K562 (cell line): Measurements from ENCODE around the gene RSPH9. TPM values are rescaled to one million over a fixed set of nuclear protein-coding genes. Genes with fewer than 3 reads are reported as not detected.

ENCODE experiments used
- ATAC-seq: fragments of 200-7000 bp; cut with Tn5 transposase; 3 replicates; pipeline ENCODE4 v1.9.1; 2020; ENCODE audit warnings: moderate library complexity
- BruUV-seq: library from RNA; stranded (reverse); fragments of 400-500 nt; replicated peaks from 2 replicates; lab custom pipeline; 2021; lab: Mats Ljungman, UMichigan
- CTCF ChIA-PET: fragments of 300-600 bp; formaldehyde crosslinking; extraction: SDS; loops from one replicate; lab custom pipeline; 2021; ENCODE audit warnings: low intra/inter-chr PET ratio; lab: Yijun Ruan, JAX
- POLR2A ChIA-PET: fragments of 300-600, 350-650 bp; sonication (Branson Sonifier 250); formaldehyde crosslinking; extraction: SDS; loops from one replicate; lab custom pipeline; 2021; ENCODE audit warnings: antibody characterized with exemption, inconsistent platforms; lab: Yijun Ruan, JAX
- DNase-seq, 4 experiments: peaks; one replicate each; pipeline versions ENCODE4 v3.0.0 to v3.0.0-alpha.2; 2011 to 2018; ENCODE audit warnings: low spot score in 3 of 4, mixed read lengths in 3 of 4; ENCODE audit errors: extremely low read depth in 1 of 4
- FAIRE-seq: peaks from 2 replicates; lab custom pipeline; 2011; peaks lifted over from hg19 to GRCh38; lab: Jason Lieb, UNC
- H2AFZ ChIP-seq: 2 replicates; pipeline ENCODE4 v1.6.0; 2011; ENCODE audit warnings: low read depth, low read length, control low read depth, inconsistent platforms
- H3K27ac ChIP-seq: fragments of 200-600 bp; 3 replicates; pipeline ENCODE4 v1.8.0; 2011; ENCODE audit warnings: low read depth, mild to moderate bottlenecking, control low read depth, inconsistent platforms, low read length, moderate library complexity, mixed read lengths; ENCODE audit errors: extremely low read depth
- H3K27me3 ChIP-seq, 2 experiments: fragments of 300-600 bp in 1 of 2; 2 replicates in 1 of 2; 3 replicates in 1 of 2; pipeline versions ENCODE4 v1.6.0 to v1.8.0; 2011; ENCODE audit warnings: inconsistent platforms in 2 of 2, low read length in 2 of 2, mild to moderate bottlenecking in 1 of 2, mixed read lengths in 1 of 2, moderate library complexity in 1 of 2; ENCODE audit not compliant: control insufficient read depth in 2 of 2, insufficient read depth in 2 of 2
- H3K36me3 ChIP-seq: fragments of 300-600 bp; 3 replicates; pipeline ENCODE4 v1.8.0; 2011; ENCODE audit warnings: mild to moderate bottlenecking, low read length, inconsistent platforms; ENCODE audit not compliant: control insufficient read depth, insufficient read depth
- H3K4me1 ChIP-seq, 2 experiments: fragments of 200-600 bp in 1 of 2; replicated peaks in 1 of 2; 2 replicates in 1 of 2; 3 replicates in 1 of 2; pipeline versions ENCODE4 v1.5.1 to v1.8.0; 2011; ENCODE audit warnings: inconsistent platforms in 2 of 2, low read length in 2 of 2, mild to moderate bottlenecking in 1 of 2, mixed read lengths in 1 of 2, moderate library complexity in 1 of 2; ENCODE audit not compliant: control insufficient read depth in 2 of 2, insufficient read depth in 2 of 2
- H3K4me2 ChIP-seq: 2 replicates; pipeline ENCODE4 v1.6.1; 2011; ENCODE audit warnings: low read length, control low read depth, inconsistent platforms, mixed read lengths; ENCODE audit not compliant: insufficient read depth
- H3K4me3 ChIP-seq: fragments of 200-600 bp; sonication (generic), shearing (Covaris generic); 2 replicates; pipeline ENCODE4 v1.5.1; 2016; ENCODE audit warnings: control low read depth, inconsistent platforms
- H3K79me2 ChIP-seq: fragments of 200-600 bp; 3 replicates; pipeline ENCODE4 v1.8.0; 2011; ENCODE audit warnings: low read length, inconsistent platforms; ENCODE audit not compliant: control insufficient read depth, insufficient read depth
- H3K9ac ChIP-seq, 2 experiments: 2 replicates each; pipeline versions ENCODE4 v1.6.0 to v1.6.1; 2011; ENCODE audit warnings: low read depth in 2 of 2, low read length in 2 of 2, control low read depth in 1 of 2, inconsistent platforms in 1 of 2, mild to moderate bottlenecking in 1 of 2, mixed read lengths in 1 of 2; ENCODE audit not compliant: insufficient read depth in 1 of 2
- H3K9me1 ChIP-seq: one replicate; pipeline ENCODE4 v1.6.0; 2011; ENCODE audit warnings: inconsistent platforms, mild to moderate bottlenecking, low read length, moderate library complexity; ENCODE audit not compliant: control insufficient read depth, insufficient read depth
- H3K9me3 ChIP-seq: replicated peaks from 2 replicates; pipeline ENCODE4 v1.5.1; 2011; ENCODE audit warnings: low read depth, low read length, inconsistent platforms; ENCODE audit not compliant: control insufficient read depth, insufficient read depth
- H4K20me1 ChIP-seq: replicated peaks from 2 replicates; pipeline ENCODE4 v1.6.1; 2011; ENCODE audit warnings: low read length, inconsistent platforms, mixed read lengths; ENCODE audit not compliant: control insufficient read depth, insufficient read depth
- BRD4 ChIP-seq: fragments of 200-600 bp; sonication (generic); IDR thresholded peaks from 2 replicates; pipeline ENCODE4 v1.6.1; 2017; ENCODE audit warnings: inconsistent platforms
- CCNT2 ChIP-seq: IDR thresholded peaks from 2 replicates; pipeline ENCODE4 v1.6.1; 2011; ENCODE audit warnings: borderline replicate concordance, low read depth, mild to moderate bottlenecking, moderate library complexity, mixed read lengths, low read length; ENCODE audit not compliant: insufficient read length; ENCODE audit errors: extremely low read depth
- CGGBP1 ChIP-seq: fragments of 250-450 bp; sonication (Bioruptor Pico); IDR thresholded peaks from 2 replicates; pipeline ENCODE4 v1.9.0; 2021; ENCODE audit warnings: mild to moderate bottlenecking
- DMBX1 ChIP-seq: fragments of 250-450 bp; sonication (Bioruptor Pico); IDR thresholded peaks from 2 replicates; pipeline ENCODE4 v1.8.0; 2022; ENCODE audit warnings: inconsistent platforms, mild to moderate bottlenecking, moderate library complexity, borderline replicate concordance
- KDM1A ChIP-seq, 2 experiments: fragments of 450-650 bp; IDR thresholded peaks; 2 replicates each; pipeline ENCODE4 v1.6.1; 2016; ENCODE audit warnings: mild to moderate bottlenecking in 2 of 2
- KLF16 ChIP-seq: IDR thresholded peaks from 2 replicates; pipeline ENCODE4 v1.6.1; 2016; ENCODE audit warnings: antibody characterized with exemption
- NR4A1 ChIP-seq, 2 experiments: fragments of 250-450 bp in 1 of 2; fragments of 450-650 bp in 1 of 2; sonication (Bioruptor Pico) in 1 of 2; IDR thresholded peaks; 2 replicates each; pipeline versions ENCODE4 v1.4.0 to v1.6.1; 2016 to 2020; ENCODE audit warnings: mild to moderate bottlenecking in 2 of 2, missing compliant biosample characterization in 1 of 2, missing genetic modification characterization in 1 of 2, moderate library complexity in 1 of 2
- SNRNP70 ChIP-seq: fragments of 200-400 bp; formaldehyde crosslinking; optimal IDR thresholded peaks from 2 replicates; pipeline ENCODE3; 2017; ENCODE audit warnings: low read depth, low read length
- ZKSCAN3 ChIP-seq: fragments of 250-450 bp; sonication (Bioruptor Pico); IDR thresholded peaks from 2 replicates; pipeline ENCODE4 v1.4.0; 2020
- ZNF197 ChIP-seq: fragments of 200-800 bp; sonication (Bioruptor generic); IDR thresholded peaks from 2 replicates; pipeline ENCODE4 v1.6.1; 2016; ENCODE audit warnings: low read depth, missing genetic modification characterization, missing compliant biosample characterization
- WGBS: fragments of 100-300 bp; shearing (Covaris generic); methylation state at CpG from one replicate; pipeline ENCODE4 v1.1.6; 2016; ENCODE audit warnings: low coverage, mixed read lengths; ENCODE audit not compliant: insufficient coverage; ENCODE audit errors: missing lambda C conversion rate; 5-methylcytosine and 5-hydroxymethylcytosine counted together
- in situ Hi-C: fragments of 300-500 bp; cut with MboI; formaldehyde crosslinking; loops from 4 replicates; pipeline ENCODE4 v1.15.0; 2018; ENCODE audit warnings: inconsistent platforms, mixed read lengths
- intact Hi-C: fragments of 100-400 bp; cut with micrococcal nuclease; formaldehyde crosslinking; loops from 2 replicates; pipeline ENCODE4 v1.14.2; 2022
- polyA plus RNA-seq, 8 experiments: library from polyadenylated mRNA; depleted of rRNA in 4 of 8; stranded (reverse) in 5 of 8; unstranded in 3 of 8; fragments of >200 nt; fragmentation: Nextera tagmentation in 2 of 8; fragmentation: Illumina TruSeq in 1 of 8; extraction: Ambion mirVana in 2 of 8; extraction: Trizol in 1 of 8; gene quantifications; 2 replicates each; pipeline versions ENCODE4 v1.2.1 to v1.2.3, GENCODE V29; 2011 to 2014; ENCODE audit warnings: inconsistent platforms in 1 of 8, missing spikeins in 1 of 8
- total RNA-seq, 7 experiments: library from RNA; depleted of rRNA in 6 of 7; stranded (reverse); fragments of >200 nt in 6 of 7; fragmentation: Illumina TruSeq in 2 of 7; extraction: Trizol in 2 of 7; gene quantifications; 2 replicates each; pipeline versions ENCODE4 v1.2.1 to v1.2.3, GENCODE V29; 2011 to 2021; ENCODE audit warnings: low replicate concordance in 1 of 7
- TF ChIP-seq, protein P1 (sequence below): fragments of 250-450 bp; sonication (Bioruptor Pico); IDR thresholded peaks from 2 replicates; pipeline ENCODE4 v1.8.0; 2021; ENCODE audit warnings: borderline replicate concordance, mild to moderate bottlenecking, moderate library complexity; ENCODE audit not compliant: poor library complexity, severe bottlenecking
- TF ChIP-seq, protein P2 (sequence below): sonication (generic); formaldehyde crosslinking; IDR thresholded peaks from 2 replicates; pipeline ENCODE4 v1.8.1; 2023; ENCODE audit warnings: missing genetic modification reagents, mild to moderate bottlenecking, borderline replicate concordance

Gene RSPH9
- total and polyA plus RNA-seq, 9 of the 15 experiments (the other 6 are each of a cell fraction or from before 2014, with no cell fraction given): 0.05 to 0.60 (median 0.39) TPM; not detected in 6

GRCh38 chr6:43635387-43636307 lies 9.2 kb upstream of the RSPH9 start, which contains the start of gene MAD2L1BP (continued):
- peak; percentile 77; the same call in 1 of the 2 replicates for TF ChIP-seq NR4A1 (CRISPR knock-in tag; IDR thresholded peaks at IDR 0.05)
- peak; percentile 88; the same call in 1 of the 2 replicates for TF ChIP-seq NR4A1 (tag; IDR thresholded peaks at IDR 0.05)

GRCh38 chr6:43636308-43636659 lies 8.6 kb upstream of the RSPH9 start:
- ChIA-PET CTCF (no interaction called here), POLR2A (interaction anchor here (0.6 to 11.8 kb wide), 13 partner anchors 7 to 138 kb away, joined by 3 to 206 read pairs (median 4); partner anchors contain the start of gene RSPH9)
- Histone ChIP-seq H4K20me1 (peaks cover 14% of the 10 kb centered on the region), H3K79me2 (peaks cover 61% of the 10 kb centered on the region), H3K4me3 (peak overlapping the region; percentile 75), H2AFZ (peak overlapping the region; percentile 94; the same call in 1 of the 2 replicates), H3K27me3 (no peaks in the 10 kb centered on the region; a peak in 1 of 5 replicates), H3K9me1 (no peaks in the 10 kb centered on the region), H3K36me3 (peaks cover 46% of the 10 kb centered on the region), H3K27ac (peak overlapping the region; percentile 93), H3K4me2 (peak overlapping the region; percentile 98), H3K9ac (peak overlapping the region; percentile 92 to 99), H3K9me3 (no peaks in the 10 kb centered on the region), H3K4me1 (peaks cover 51 to 63% of the 10 kb centered on the region in 2 experiments)
- no TSS peak for BruUV-seq
- peak; percentile 18 for ATAC-seq
- intact Hi-C loops: loop anchor here (10.0 kb wide), 1 partner anchor 589 kb away; the partner anchor contains the start of gene SLC29A1
- DNase-seq: peak in 1 of 4 experiments; percentile 43
- peak; percentile 11 for FAIRE-seq
- in situ Hi-C loops: no loop called here
- WGBS: 1% methylated on average over 7 of the region's 7 CpGs
- TF ChIP-seq KLF16 (no peak), KDM1A (IDR thresholded peaks at IDR 0.05) (no peak), ZKSCAN3 (CRISPR knock-in tag) (no peak), BRD4 (0 out of 2 replicates have a peak, but pooled peaks have one; percentile 4), CCNT2 (no peak), CGGBP1 (CRISPR knock-in tag) (no peak), DMBX1 (CRISPR knock-in tag) (no peak), ZNF197 (no peak), SNRNP70 (no peak)
- TF ChIP-seq, protein P1, sequence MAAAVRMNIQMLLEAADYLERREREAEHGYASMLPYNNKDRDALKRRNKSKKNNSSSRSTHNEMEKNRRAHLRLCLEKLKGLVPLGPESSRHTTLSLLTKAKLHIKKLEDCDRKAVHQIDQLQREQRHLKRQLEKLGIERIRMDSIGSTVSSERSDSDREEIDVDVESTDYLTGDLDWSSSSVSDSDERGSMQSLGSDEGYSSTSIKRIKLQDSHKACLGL (CRISPR knock-in tag): no peak
- TF ChIP-seq, protein P2, sequence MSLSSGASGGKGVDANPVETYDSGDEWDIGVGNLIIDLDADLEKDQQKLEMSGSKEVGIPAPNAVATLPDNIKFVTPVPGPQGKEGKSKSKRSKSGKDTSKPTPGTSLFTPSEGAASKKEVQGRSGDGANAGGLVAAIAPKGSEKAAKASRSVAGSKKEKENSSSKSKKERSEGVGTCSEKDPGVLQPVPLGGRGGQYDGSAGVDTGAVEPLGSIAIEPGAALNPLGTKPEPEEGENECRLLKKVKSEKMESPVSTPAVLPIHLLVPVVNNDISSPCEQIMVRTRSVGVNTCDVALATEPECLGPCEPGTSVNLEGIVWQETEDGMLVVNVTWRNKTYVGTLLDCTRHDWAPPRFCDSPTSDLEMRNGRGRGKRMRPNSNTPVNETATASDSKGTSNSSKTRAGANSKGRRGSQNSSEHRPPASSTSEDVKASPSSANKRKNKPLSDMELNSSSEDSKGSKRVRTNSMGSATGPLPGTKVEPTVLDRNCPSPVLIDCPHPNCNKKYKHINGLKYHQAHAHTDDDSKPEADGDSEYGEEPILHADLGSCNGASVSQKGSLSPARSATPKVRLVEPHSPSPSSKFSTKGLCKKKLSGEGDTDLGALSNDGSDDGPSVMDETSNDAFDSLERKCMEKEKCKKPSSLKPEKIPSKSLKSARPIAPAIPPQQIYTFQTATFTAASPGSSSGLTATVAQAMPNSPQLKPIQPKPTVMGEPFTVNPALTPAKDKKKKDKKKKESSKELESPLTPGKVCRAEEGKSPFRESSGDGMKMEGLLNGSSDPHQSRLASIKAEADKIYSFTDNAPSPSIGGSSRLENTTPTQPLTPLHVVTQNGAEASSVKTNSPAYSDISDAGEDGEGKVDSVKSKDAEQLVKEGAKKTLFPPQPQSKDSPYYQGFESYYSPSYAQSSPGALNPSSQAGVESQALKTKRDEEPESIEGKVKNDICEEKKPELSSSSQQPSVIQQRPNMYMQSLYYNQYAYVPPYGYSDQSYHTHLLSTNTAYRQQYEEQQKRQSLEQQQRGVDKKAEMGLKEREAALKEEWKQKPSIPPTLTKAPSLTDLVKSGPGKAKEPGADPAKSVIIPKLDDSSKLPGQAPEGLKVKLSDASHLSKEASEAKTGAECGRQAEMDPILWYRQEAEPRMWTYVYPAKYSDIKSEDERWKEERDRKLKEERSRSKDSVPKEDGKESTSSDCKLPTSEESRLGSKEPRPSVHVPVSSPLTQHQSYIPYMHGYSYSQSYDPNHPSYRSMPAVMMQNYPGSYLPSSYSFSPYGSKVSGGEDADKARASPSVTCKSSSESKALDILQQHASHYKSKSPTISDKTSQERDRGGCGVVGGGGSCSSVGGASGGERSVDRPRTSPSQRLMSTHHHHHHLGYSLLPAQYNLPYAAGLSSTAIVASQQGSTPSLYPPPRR (CRISPR knock-in tag): no peak
